OCI-LY7 (cell line): Measurements from ENCODE around the gene TAF4.

Source experiments
- EZH2phosphoT487 ChIP-seq: fragments of 200-600 bp; sonication (generic); IDR thresholded peaks from 2 replicates; pipeline ENCODE4 v1.6.1; 2018; ENCODE audit warnings: low read depth, borderline replicate concordance, mild to moderate bottlenecking, mixed run types, antibody characterized with exemption, low read length, moderate library complexity, mixed read lengths
- TF ChIP-seq, protein P1 (sequence below): fragments of 200-600 bp; sonication (generic); conservative IDR thresholded peaks from 2 replicates; pipeline ENCODE4 v1.5.1; 2014; ENCODE audit warnings: mild to moderate bottlenecking, antibody characterized with exemption, low read length, moderate library complexity, mixed read lengths

DNA sequence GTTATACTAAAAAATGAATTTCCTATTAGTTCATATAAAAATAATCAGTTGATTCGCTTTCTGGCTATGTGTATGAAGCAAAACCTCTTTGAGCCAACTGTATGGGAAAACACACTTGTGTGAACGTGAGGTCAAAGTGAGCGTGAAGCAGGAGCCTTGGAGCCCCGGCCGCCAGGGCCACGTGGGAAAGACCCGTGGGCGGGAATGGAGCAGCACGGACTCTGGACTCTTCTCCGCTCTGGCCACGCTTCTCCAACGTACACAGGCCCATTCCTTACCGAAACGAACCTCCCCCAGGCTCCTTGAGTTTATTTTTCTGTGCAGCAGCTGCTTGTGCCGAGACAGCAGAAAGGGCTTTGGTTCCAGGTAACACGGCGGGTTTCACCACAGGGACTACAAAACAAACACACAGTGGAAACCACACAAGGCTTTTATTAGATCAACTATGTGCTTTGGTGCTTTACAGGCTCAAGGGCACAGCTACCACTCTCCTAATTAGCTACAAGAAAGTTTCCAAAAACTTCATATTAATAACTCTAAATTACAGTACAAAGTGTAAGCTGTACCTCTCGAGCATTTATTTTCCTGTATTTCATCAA, 62.7 kb downstream of the TAF4 start:
- TF ChIP-seq, protein P1, sequence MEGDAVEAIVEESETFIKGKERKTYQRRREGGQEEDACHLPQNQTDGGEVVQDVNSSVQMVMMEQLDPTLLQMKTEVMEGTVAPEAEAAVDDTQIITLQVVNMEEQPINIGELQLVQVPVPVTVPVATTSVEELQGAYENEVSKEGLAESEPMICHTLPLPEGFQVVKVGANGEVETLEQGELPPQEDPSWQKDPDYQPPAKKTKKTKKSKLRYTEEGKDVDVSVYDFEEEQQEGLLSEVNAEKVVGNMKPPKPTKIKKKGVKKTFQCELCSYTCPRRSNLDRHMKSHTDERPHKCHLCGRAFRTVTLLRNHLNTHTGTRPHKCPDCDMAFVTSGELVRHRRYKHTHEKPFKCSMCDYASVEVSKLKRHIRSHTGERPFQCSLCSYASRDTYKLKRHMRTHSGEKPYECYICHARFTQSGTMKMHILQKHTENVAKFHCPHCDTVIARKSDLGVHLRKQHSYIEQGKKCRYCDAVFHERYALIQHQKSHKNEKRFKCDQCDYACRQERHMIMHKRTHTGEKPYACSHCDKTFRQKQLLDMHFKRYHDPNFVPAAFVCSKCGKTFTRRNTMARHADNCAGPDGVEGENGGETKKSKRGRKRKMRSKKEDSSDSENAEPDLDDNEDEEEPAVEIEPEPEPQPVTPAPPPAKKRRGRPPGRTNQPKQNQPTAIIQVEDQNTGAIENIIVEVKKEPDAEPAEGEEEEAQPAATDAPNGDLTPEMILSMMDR: no peak
- TF ChIP-seq EZH2phosphoT487: no peak
